Vagina (tissue), 2 donors: ENCODE measurements around the gene ASIC1. TPM values are rescaled to one million over a fixed set of nuclear protein-coding genes. Genes with fewer than 3 reads are reported as not detected.

Experiments
- DNase-seq, 2 donors: peaks; one replicate each; pipeline ENCODE4 v3.0.0-alpha.2; 2017; ENCODE audit errors: extremely low spot score in 2 of 2
- H3K27ac ChIP-seq: fragments of 200-600 bp; sonication (generic); one replicate; pipeline ENCODE4 v1.5.1; 2019
- H3K27me3 ChIP-seq: fragments of 200-600 bp; sonication (generic); one replicate; pipeline ENCODE4 v1.5.1; 2019
- H3K36me3 ChIP-seq, 2 donors: fragments of 200-600 bp; sonication (generic); one replicate each; pipeline ENCODE4 v1.5.1; 2017 to 2019
- H3K4me1 ChIP-seq: fragments of 200-600 bp; sonication (generic); one replicate; pipeline ENCODE4 v1.5.1; 2019
- H3K4me3 ChIP-seq, 2 donors: fragments of 200-600 bp; sonication (generic); 1 replicate in 1 of 2; 2 replicates in 1 of 2; pipeline ENCODE4 v1.5.1; 2016 to 2019
- H3K9me3 ChIP-seq: fragments of 200-600 bp; sonication (generic); one replicate; pipeline ENCODE4 v1.5.1; 2019
- POLR2A ChIP-seq, 2 donors: fragments of 450-650 bp; IDR thresholded peaks; one replicate each; pipeline ENCODE4 v1.6.1; 2017; ENCODE audit warnings: antibody characterized with exemption in 2 of 2, mild to moderate bottlenecking in 2 of 2, moderate library complexity in 2 of 2
- POLR2AphosphoS5 ChIP-seq, 2 donors: sonication (generic); formaldehyde crosslinking; IDR thresholded peaks; one replicate each; pipeline ENCODE4 v1.9.0; 2017; ENCODE audit warnings: antibody characterized with exemption in 2 of 2, mild to moderate bottlenecking in 2 of 2, low read depth in 1 of 2; ENCODE audit not compliant: insufficient read depth in 1 of 2
- intact Hi-C: fragments of 100-400 bp; cut with DNase I; formaldehyde crosslinking; loops from one replicate; pipeline ENCODE4 v1.15.1; 2023
- total RNA-seq: library from RNA; depleted of rRNA; stranded (reverse); fragments of >200 nt; gene quantifications from one replicate; pipeline ENCODE4 v1.2.3, GENCODE V29; 2016
- TF ChIP-seq, protein P1 (sequence below), 3 experiments: fragments of 450-650 bp in 2 of 3; fragments of 200-600 bp in 1 of 3; sonication (generic) in 1 of 3; IDR thresholded peaks; one replicate each; pipeline ENCODE4 v1.5.1; 2017 to 2019; ENCODE audit warnings: antibody characterized with exemption in 3 of 3, mild to moderate bottlenecking in 2 of 3, moderate library complexity in 2 of 3

The ASIC1 gene
- 2.9 TPM for total RNA-seq

DNA sequence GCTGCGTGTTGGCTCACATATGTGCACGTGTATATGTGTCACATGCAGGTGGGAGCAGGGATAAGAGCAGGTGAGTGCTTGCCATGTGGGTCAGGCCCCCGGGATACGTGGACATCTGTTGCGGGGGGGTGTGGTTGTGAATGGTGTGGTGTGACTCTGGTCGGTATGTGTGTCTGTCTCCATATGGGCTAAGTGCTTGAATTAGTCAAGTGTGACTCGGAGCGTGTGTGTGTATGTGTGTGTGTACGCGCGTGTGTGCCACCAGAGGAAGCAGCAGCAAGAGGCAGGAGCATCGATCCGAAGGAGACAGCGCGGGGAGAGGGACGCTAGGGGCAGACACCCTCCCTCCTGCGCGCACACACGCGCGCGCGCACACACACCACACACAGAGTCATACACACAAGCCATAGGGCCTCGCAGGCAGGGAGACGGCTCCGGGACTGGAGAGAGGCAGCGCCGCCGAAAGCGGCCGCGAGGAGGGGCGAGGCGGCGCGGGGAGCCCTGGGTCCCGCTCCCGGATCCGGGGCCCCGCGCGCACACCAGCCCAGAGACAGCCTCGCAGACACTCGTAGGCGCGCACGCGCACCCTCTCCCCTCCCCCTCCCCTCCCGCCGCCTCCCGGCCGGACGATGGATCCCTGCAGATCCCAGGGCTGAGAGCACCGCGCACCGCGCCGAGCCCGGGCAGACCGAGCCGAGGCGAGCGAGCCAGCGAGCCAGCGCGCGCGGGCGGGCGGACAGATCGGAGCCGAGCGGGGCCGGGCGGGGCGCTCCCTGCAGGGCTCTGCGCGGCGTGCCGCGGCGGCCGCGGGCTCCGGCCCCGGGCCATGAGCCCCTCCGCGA lies at the start of gene ASIC1:
Gene ASIC1, plus strand, starts transcription at position 597 of the 842 bp plus-strand sequence. CDS start 1,171 bp downstream, outside the sequence.
- Histone ChIP-seq H3K4me1 (peaks cover 23% of the 10 kb centered on the region), H3K27ac (peak within 1 kb of the TSS; percentile 56), H3K36me3 (no peaks in the 10 kb centered on the region), H3K4me3 (peak within 1 kb of the TSS; percentile 59 to 61), H3K9me3 (no peaks in the 10 kb centered on the region), H3K27me3 (no peaks in the 10 kb centered on the region)
- TF ChIP-seq POLR2A (IDR thresholded peaks at IDR 0.05): no peak
- TF ChIP-seq, protein P1, sequence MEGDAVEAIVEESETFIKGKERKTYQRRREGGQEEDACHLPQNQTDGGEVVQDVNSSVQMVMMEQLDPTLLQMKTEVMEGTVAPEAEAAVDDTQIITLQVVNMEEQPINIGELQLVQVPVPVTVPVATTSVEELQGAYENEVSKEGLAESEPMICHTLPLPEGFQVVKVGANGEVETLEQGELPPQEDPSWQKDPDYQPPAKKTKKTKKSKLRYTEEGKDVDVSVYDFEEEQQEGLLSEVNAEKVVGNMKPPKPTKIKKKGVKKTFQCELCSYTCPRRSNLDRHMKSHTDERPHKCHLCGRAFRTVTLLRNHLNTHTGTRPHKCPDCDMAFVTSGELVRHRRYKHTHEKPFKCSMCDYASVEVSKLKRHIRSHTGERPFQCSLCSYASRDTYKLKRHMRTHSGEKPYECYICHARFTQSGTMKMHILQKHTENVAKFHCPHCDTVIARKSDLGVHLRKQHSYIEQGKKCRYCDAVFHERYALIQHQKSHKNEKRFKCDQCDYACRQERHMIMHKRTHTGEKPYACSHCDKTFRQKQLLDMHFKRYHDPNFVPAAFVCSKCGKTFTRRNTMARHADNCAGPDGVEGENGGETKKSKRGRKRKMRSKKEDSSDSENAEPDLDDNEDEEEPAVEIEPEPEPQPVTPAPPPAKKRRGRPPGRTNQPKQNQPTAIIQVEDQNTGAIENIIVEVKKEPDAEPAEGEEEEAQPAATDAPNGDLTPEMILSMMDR (IDR thresholded peaks at IDR 0.05): no peak
- no peak for TF ChIP-seq POLR2AphosphoS5 (IDR thresholded peaks at IDR 0.05; ENCODE audit: insufficient read depth in 1 of 2, low read depth in 1 of 2)
- no peak for DNase-seq
- intact Hi-C loops: loop anchor here (10.0 kb wide), 1 partner anchor 82 kb away; the partner anchor contains the start of gene AQP6

DNA sequence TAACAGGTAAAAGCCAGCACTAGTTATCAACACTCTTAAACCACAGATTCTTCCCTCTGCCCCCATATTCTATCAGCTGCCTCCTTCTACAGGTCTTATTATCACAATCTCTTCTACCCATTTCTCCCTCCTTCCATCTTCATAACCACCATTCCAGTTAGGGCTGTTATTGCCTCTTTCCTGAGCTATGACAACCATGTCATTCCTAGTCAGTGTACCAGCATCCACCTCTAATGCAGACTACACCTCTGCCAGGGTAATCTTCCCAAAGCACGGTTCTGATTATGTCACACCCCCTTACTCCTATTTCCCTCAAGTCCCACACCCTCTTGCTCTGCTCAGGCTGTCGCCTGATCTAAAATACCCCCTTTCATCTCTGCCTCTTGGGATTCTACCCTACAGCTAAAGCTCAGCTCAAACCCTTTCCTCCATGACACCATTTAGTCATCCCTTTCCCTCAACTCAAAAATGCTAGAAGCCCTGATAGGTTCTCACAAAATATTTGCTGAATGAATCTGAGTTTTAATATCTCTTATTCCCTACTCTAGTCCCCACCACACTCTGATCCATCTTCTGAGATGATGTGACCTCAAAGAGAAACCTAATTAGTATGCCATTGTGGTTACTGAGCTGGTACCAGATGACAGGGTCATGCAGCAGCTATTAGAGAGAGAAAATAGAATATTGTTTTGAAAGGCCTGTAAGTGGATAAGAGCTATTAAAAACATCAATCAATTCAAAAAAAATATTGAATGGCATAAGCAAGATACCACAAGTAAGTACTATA lies 43.8 kb upstream of the ASIC1 start:
- intact Hi-C loops: no loop called here
- TF ChIP-seq POLR2A (IDR thresholded peaks at IDR 0.05): no peak
- TF ChIP-seq, protein P1 (IDR thresholded peaks at IDR 0.05): no peak
- DNase-seq: no peak

DNA sequence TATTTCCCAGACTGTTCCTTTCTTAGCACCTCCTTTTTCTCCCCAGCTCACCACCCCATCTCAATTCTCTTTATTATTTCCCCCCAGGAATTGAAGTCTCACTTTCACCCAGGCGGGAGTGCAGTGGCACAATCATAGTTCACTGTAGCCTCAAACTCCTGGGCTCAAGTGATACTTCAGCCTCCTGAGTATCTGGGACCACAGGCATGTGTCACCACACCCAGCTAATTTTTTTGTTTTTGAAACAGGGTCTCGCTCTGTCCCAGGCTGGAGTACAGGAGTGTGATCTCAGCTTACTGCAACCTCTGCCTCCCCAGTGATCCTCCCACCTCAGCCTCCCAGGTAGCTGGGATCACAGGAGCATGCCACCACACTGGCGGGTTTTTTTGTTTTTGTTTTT lies 43.1 kb upstream of the ASIC1 start:
- Histone ChIP-seq H3K27me3 (no peaks in the 10 kb centered on the region), H3K36me3 (no peaks in the 10 kb centered on the region), H3K4me3 (no peak overlapping the region), H3K9me3 (no peaks in the 10 kb centered on the region), H3K27ac (no peak overlapping the region), H3K4me1 (peaks cover 7% of the 10 kb centered on the region)
- TF ChIP-seq POLR2A (IDR thresholded peaks at IDR 0.05) (no peak), POLR2AphosphoS5 (IDR thresholded peaks at IDR 0.05; ENCODE audit: insufficient read depth in 1 of 2, low read depth in 1 of 2) (no peak)
- TF ChIP-seq, protein P1 (IDR thresholded peaks at IDR 0.05): no peak
- intact Hi-C loops: no loop called here
- DNase-seq: no peak

More for the DNA sequence above, 43.8 kb upstream of the ASIC1 start:
- Histone ChIP-seq H3K4me3 (no peak overlapping the region), H3K27ac (no peak overlapping the region), H3K36me3 (no peaks in the 10 kb centered on the region), H3K9me3 (no peaks in the 10 kb centered on the region), H3K27me3 (no peaks in the 10 kb centered on the region), H3K4me1 (peaks cover 7% of the 10 kb centered on the region)

DNA sequence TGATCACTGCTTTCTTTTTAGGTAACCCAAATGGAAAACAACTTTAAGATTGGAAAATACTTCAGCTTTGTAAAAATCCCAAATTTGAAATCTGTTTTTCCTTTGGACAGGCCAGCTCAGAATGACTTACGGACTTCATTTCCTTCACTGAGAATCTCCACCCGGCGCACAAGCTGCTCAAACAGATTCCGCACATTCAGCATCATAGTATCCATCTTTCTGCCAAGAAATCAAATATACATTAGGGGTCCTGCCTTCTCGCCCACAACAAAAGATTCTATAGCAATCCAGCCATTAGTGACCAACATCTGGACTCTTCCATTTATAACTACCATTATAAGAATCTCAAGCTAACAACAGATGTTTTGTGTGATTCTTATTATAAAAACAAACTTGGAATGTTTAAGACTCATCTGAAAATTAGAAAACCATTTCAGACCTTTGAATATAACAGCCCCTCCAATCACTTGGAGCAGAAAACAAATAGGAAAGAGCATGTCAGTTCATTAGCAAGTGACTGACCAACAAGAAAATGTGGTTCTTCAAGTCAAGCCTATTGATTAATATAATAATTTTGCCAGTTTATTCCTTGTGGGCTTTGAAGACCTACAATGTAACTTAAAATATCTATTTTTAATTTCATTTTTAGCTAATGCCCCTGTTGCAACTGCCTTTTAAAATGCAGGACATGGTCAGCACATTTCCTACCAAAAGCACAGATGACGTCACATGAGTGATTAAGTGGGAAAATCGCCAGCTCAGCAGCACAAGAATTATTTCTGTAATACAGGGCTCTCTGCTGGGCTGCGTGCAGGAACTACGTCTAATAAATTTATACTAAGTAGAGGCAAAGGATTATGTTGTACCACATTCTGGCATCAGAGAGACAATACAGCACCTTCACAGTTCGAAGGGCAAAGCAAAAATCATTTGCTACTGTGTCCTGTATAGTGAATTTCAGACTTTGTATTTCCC lies 40.6 kb upstream of the ASIC1 start:
- DNase-seq: no peak
- Histone ChIP-seq H3K27ac (peak overlapping the region; percentile 53), H3K4me3 (no peak overlapping the region), H3K27me3 (no peaks in the 10 kb centered on the region), H3K36me3 (no peaks in the 10 kb centered on the region), H3K9me3 (no peaks in the 10 kb centered on the region), H3K4me1 (peaks cover 7% of the 10 kb centered on the region)
- intact Hi-C loops: no loop called here
- TF ChIP-seq POLR2A (IDR thresholded peaks at IDR 0.05) (no peak), POLR2AphosphoS5 (IDR thresholded peaks at IDR 0.05; ENCODE audit: insufficient read depth in 1 of 2, low read depth in 1 of 2) (peak in 1 of 2 donors; percentile 31)

DNA sequence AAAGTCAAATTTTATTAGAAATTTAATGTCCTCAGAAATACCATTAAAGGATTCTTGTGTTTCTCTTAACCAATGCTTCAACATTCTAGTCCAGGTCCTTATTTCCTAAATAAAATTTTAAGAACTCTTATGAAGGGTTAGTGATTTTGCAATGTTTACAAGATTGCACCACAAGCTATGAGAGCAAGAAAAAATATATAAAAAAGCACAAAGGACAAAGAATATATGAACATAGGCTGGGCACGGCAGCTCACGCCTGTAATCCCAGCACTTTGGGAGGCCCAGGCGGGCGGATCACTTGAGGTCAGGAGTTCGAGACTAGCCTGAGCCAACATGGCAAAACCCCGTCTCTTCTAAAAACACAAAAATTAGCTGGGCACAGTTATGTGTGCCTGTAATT lies 39.8 kb upstream of the ASIC1 start:
- Histone ChIP-seq H3K9me3 (no peaks in the 10 kb centered on the region), H3K4me3 (no peak overlapping the region), H3K4me1 (peaks cover 7% of the 10 kb centered on the region), H3K36me3 (no peaks in the 10 kb centered on the region), H3K27me3 (no peaks in the 10 kb centered on the region), H3K27ac (peak overlapping the region; percentile 53)
- intact Hi-C loops: no loop called here
- no peak for DNase-seq
- TF ChIP-seq, protein P1 (IDR thresholded peaks at IDR 0.05): no peak
- TF ChIP-seq POLR2AphosphoS5 (IDR thresholded peaks at IDR 0.05; ENCODE audit: insufficient read depth in 1 of 2, low read depth in 1 of 2): peak in 1 of 2 donors; percentile 46
- TF ChIP-seq POLR2A (IDR thresholded peaks at IDR 0.05): no peak
